GM19193 (cell line): ENCODE measurements around the gene GRB2.

Experiments used
- POLR2A ChIP-seq: IDR thresholded peaks from 4 replicates; pipeline ENCODE4 v1.6.1; 2011; ENCODE audit not compliant: insufficient read depth, insufficient read length; ENCODE audit errors: extremely low read depth

The GRB2 gene

DNA sequence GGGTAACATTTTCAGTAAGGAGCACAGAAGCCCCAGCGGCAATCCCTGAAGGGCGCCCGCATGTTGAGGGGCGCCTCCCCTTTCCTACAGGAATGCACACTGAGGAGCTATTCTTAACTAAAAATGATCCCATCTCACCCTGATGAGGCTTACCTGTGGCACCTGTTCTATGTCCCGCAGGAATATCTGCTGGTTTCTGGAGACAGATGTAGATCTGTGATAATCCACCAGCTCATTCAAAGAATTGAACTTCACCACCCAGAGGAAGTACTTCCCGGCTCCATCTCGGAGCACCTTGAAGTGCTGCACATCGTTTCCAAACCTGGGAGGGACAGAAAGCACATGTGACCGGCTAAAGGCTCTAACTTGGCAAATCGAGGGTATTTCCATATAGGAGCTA, 84.0 kb downstream of the GRB2 start:
- no peak for TF ChIP-seq POLR2A

- TF ChIP-seq POLR2A: peak; percentile 32
These were observed 85.4 kb downstream of the GRB2 start for GRCh38 chr17:75319904-75320691.

- TF ChIP-seq POLR2A: no peak
These were observed 86.8 kb downstream of the GRB2 start for GRCh38 chr17:75318615-75319222.

DNA sequence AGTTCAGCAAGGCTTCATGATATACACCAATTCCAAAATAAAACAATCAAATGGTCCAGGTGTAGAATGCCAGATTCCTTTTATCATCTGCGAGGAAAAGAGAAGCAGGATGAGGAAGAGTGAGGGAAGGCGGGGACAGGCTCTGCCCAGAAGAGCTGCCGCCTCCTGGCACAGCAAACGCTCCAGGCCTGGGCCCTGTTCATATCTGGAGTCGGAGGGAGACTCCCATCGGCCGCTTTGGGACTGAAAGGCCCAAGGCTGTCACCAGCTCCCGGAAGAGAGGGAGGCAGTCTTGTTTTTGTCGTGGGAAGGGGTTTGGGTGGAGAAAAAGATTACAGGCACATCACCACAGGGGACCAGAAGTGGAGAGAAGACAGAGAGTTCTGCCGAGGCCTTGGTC, 87.3 kb downstream of the GRB2 start:
- no peak for TF ChIP-seq POLR2A

- no peak for TF ChIP-seq POLR2A
These were observed 87.8 kb downstream of the GRB2 start for GRCh38 chr17:75317671-75318070.

DNA sequence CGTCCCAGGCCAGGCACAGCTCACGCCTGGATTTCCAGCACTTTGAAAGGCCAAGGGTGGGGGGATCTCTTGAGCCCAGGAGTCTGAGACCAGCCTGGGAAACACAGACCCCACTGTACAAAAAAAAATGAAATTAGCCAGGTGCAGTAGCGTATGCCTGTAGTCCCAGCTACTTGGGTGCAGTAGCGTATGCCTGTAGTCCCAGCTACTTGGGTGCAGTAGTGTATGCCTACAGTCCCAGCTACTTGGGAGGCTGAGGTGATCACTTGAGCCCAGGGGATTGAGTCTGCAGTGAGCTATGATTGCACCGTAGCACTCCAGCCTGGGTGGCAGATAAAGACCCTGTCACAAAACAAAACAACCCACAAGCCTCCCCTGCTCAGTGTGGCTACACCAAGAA, 89.2 kb downstream of the GRB2 start:
- TF ChIP-seq POLR2A: no peak

DNA sequence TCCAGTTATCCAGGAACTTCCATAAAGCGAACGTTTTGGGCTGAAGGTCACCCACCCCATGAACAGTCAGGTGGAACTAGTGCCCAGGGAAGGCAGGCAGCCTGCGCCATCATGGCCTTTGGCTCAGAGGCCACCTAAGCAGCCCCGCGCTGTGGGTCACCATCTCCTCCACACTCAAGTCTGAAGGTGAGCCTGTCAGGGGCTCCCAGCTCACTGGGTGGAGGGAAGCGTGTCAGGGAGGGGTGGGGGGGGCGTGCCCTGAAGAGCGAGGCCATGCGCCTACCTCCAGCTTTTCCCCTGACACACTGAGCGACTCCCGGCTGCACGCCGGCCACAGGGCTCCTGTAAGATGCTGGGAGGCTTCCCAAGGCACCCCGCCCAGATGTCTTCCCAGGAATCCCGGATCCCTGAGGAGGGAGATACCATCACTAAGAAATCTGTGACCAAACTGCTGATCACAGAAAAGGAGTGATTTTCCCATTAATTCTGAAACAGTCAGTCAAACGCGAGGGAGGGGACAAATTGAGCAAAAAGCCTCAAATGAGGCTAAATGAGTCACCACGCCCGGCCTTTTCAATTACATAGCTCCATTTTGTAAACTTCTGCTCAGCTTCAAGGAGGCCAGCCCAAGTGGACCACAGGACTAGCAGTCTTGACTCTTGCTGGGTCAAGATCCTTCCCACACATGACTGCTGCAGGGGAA, 89.8 kb downstream of the GRB2 start:
- no peak for TF ChIP-seq POLR2A

DNA sequence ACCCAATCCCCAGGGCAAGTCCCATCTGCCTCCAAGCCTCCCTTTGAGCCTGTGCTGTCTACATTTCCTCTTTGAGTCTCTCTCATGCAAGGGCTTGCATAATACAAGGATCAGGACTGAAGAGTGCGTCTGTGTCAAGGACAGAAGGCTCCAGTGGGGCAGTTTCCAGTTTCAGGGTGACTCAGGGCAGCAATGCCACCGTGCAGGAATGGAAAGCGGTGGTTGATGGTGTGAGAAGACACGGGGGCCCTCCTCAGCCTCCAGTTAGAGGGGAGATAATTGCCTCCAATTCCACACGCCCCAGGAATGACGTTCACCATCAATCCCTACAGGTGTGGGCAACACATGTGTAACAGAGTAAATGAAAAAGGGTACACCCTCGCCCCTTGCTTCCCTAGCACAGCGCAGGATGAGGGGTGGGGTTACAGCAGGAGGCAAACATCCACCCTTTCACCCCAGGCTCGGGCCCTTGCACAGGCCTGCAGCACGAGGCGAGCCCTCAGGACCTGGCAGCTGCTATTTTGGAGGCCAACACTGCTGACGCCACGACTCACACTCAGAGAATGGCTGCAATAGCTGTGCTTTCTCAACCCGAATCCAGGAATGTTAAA, 91.4 kb downstream of the GRB2 start:
- TF ChIP-seq POLR2A: no peak

DNA sequence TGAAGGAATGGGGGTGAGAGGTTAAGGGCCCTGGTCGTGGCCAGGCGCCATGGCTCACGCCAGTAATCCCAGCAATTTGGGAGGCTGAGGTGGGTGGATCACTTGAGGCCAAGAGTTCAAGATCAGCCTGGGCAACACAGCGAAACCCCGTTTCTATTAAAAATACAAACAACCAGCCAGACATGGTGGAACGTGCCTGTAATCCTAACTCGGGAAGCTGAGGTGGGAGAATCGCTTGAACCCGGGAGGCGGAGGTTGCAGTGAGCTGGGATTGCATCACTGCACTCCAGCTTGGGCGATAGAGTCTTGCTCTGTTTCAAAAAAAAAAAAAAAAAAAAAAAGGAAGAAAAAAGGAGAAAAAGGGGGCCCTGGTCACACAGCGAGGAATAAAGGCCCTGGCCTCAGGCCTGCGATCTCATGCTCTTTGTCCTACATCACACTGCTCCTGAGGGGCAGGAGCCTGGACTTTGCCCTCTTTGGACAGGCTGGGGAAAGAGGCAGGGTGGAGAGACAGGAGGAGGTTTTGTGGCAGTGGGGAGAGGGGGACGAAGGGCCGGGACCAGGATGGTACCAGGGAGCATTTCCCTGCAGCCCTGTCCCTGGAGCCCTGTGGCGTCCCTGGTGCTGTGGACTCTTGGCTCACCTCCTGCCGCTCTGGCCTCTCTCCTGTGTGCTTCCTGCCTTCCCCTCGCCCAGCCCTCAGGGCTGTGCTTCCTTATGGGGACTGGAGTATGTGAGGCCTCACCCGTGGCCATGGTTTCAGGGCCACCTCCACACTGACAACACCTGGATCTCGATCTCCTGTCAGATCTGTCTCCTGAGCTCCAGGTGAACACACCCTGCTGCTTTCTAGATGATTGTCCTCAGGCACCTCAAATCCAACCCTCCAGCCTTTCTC, 96.5 kb downstream of the GRB2 start:
- no peak for TF ChIP-seq POLR2A

GRCh38 chr17:75307957-75308731, 97.3 kb downstream of the GRB2 start:
- TF ChIP-seq POLR2A: no peak

- TF ChIP-seq POLR2A: no peak
These were observed 103.8 kb downstream of the GRB2 start for GRCh38 chr17:75301502-75302206.

- TF ChIP-seq POLR2A: no peak
These were observed 104.4 kb downstream of the GRB2 start for GRCh38 chr17:75301049-75301448.

DNA sequence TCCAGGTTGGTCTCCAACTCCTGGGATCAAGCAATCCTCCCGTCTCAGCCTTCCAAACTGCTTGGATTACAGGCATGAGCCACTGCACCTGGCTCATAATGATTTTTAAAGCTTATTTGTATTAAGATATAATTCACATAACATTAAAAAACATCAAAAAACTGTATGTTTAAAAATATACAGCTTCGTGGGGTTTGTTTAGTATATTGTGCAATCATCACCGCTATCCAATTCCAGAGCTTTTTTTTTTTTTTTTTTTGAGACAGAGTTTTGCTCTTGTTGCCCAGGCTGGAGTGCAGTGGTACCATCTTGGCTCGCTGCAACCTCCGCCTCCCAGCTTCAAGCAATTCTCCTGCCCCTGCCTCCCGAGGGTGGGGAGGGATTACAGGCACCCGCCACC, 105.2 kb downstream of the GRB2 start:
- no peak for TF ChIP-seq POLR2A

DNA sequence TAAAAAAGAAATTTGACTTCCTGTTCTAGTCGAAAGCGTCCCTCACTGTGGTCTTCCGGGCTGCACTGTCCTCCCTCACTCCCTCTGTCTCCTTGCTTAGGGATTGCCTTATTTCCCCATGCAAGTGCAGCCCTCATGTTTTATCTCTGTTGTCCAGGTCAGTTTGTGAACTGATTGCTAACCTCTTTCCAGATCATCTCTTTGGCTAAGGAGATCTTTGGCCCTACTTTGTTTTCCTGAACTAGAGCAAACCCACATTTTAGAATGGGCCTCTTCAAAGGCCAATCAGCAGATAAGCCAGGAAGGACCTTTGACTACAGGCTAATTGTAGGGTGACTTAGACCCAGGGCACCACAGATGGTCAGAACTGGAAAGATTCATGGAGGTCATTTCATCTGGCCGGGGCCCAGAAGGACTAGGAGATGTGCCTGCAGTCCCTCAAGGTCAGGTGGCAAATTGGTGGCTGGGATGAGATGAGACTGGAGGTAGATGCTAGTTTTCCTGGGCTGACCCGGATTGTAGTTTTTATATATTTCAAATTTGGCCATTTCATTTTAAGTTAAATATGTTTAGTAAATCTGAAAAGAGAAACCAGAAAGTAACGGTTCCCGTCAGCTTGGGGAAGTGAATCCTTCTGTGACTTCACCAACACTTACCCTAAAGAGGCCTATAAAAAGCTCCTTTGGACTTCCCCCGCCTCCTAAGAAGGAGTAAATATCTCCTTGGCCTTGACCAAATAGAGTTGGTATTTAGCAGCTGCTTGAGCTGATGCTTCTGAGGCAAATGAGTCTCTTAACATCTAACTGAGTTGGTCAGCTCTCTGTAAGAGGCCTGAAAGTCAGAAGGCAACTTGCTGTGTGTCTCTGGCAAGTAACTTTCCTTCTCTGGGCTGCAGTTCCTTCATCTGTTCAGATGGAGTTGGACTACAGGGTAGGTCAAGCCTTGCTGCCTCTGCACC, 110.0 kb downstream of the GRB2 start:
- TF ChIP-seq POLR2A: peak; percentile 59
